Esophagus muscularis mucosa (tissue), 4 donors: ENCODE data around the gene SPOUT1. TPM values are rescaled to one million over a fixed set of nuclear protein-coding genes. Genes with fewer than 3 reads are reported as not detected.

Experiments
- DNase-seq: peaks from one replicate; pipeline ENCODE4 v3.0.0-alpha.2; 2017; ENCODE audit errors: extremely low spot score
- H3K27ac ChIP-seq, 4 donors: fragments of 200-600 bp; sonication (generic); replicated peaks in 1 of 4; 1 replicate in 3 of 4; 2 replicates in 1 of 4; pipeline ENCODE4 v1.5.1; 2016 to 2019; ENCODE audit warnings: mild to moderate bottlenecking in 1 of 4
- H3K27me3 ChIP-seq, 4 donors: fragments of 200-600 bp; sonication (generic); one replicate each; pipeline versions ENCODE4 v1.5.1 to v1.6.0; 2016 to 2019
- H3K36me3 ChIP-seq, 4 donors: fragments of 200-600 bp; sonication (generic); one replicate each; pipeline ENCODE4 v1.5.1; 2016 to 2019
- H3K4me1 ChIP-seq, 4 donors: fragments of 200-600 bp; sonication (generic); one replicate each; pipeline ENCODE4 v1.5.1; 2016 to 2019
- H3K4me3 ChIP-seq, 4 donors: fragments of 200-600 bp; sonication (generic); 1 replicate in 2 of 4; 2 replicates in 2 of 4; pipeline ENCODE4 v1.5.1; 2016 to 2019; ENCODE audit warnings: mild to moderate bottlenecking in 4 of 4, moderate library complexity in 1 of 4
- H3K9me3 ChIP-seq, 4 donors: fragments of 200-600 bp; sonication (generic); 1 replicate in 3 of 4; 2 replicates in 1 of 4; pipeline ENCODE4 v1.5.1; 2016 to 2019
- EP300 ChIP-seq: sonication (generic); formaldehyde crosslinking; IDR thresholded peaks from one replicate; pipeline ENCODE4 v1.6.1; 2017; ENCODE audit warnings: antibody characterized with exemption
- POLR2A ChIP-seq: fragments of 450-650 bp; IDR thresholded peaks from one replicate; pipeline ENCODE4 v1.6.1; 2017; ENCODE audit warnings: antibody characterized with exemption, moderate library complexity, mild to moderate bottlenecking, low read depth
- POLR2AphosphoS5 ChIP-seq, 2 donors: sonication (generic); formaldehyde crosslinking; IDR thresholded peaks; one replicate each; pipeline ENCODE4 v1.6.1; 2017; ENCODE audit warnings: antibody characterized with exemption in 2 of 2
- WGBS: methylation state at CpG from one replicate; pipeline ENCODE4 v1.1.5; 2018; 5-methylcytosine and 5-hydroxymethylcytosine counted together
- intact Hi-C: fragments of 100-400 bp; cut with DNase I; formaldehyde crosslinking; loops from one replicate; pipeline ENCODE4 v1.15.1; 2023
- total RNA-seq, 4 donors: library from RNA; depleted of rRNA; stranded (reverse); fragments of >200 nt; gene quantifications; one replicate each; pipeline versions ENCODE4 v1.1.0 to v1.2.1, GENCODE V29; 2016
- TF ChIP-seq, protein P1 (sequence below), 3 experiments: fragments of 200-600 bp in 2 of 3; fragments of 450-650 bp in 1 of 3; sonication (generic) in 2 of 3; IDR thresholded peaks; one replicate each; pipeline ENCODE4 v1.5.1; 2017 to 2019; ENCODE audit warnings: antibody characterized with exemption in 3 of 3, mild to moderate bottlenecking in 2 of 3, moderate library complexity in 1 of 3

The SPOUT1 gene
- total RNA-seq, 4 donors from 2014 or later = 15.3 to 36.5 (median 19.8) TPM

DNA sequence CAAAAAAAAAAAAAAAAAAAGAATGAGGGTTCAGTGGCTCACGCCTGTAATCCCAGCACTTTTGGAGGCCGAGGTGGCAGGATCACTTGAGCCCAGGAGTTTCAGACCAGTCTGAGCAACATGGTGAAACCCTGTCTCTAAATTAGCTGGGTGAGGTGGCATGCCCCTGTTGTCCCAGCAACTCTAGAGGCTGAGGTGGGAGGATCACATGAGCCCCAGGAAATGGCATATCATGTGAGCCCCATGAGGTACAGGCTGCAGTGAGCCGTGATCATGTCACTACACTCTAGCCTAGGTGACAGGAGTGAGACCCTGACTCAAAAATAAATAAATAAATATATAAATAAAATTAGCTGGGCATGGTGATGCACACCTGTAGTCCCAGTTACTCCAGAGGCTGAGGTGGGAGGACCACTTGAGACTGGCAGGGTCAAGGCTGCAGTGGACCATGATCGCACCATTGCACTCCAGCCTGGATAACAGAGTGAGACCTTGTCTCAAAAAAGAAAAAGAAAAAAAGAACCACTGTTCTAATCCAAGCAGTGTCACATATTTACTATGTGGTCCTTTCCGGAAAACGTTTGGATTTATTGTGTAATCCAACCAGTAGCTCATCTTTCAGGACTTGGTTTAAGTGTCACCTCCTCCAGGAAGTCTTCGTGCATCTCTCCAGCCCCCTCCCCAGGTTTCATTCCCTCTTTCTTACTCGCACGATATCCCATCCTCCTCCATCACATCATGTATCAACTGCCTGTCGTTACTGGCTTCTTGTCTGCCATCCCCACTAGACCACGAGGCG lies 12.3 kb upstream of the SPOUT1 start:
- H3K4me3 ChIP-seq = no peak overlapping the region
- intact Hi-C loops = no loop called here
- 89% methylated on average over 12 of the region's 12 CpGs for WGBS
- no peak for DNase-seq
- peaks cover 0 to 42% (median 20%) of the 10 kb centered on the region in 4 donors for H3K36me3 ChIP-seq
- no peaks in the 10 kb centered on the region for H3K27me3 ChIP-seq
- TF ChIP-seq EP300 = no peak
- no peak for TF ChIP-seq POLR2AphosphoS5 (IDR thresholded peaks at IDR 0.05)
- no peak for TF ChIP-seq POLR2A
- TF ChIP-seq, protein P1, sequence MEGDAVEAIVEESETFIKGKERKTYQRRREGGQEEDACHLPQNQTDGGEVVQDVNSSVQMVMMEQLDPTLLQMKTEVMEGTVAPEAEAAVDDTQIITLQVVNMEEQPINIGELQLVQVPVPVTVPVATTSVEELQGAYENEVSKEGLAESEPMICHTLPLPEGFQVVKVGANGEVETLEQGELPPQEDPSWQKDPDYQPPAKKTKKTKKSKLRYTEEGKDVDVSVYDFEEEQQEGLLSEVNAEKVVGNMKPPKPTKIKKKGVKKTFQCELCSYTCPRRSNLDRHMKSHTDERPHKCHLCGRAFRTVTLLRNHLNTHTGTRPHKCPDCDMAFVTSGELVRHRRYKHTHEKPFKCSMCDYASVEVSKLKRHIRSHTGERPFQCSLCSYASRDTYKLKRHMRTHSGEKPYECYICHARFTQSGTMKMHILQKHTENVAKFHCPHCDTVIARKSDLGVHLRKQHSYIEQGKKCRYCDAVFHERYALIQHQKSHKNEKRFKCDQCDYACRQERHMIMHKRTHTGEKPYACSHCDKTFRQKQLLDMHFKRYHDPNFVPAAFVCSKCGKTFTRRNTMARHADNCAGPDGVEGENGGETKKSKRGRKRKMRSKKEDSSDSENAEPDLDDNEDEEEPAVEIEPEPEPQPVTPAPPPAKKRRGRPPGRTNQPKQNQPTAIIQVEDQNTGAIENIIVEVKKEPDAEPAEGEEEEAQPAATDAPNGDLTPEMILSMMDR (IDR thresholded peaks at IDR 0.05) = no peak
- H3K4me1 ChIP-seq = no peaks in the 10 kb centered on the region
- H3K9me3 ChIP-seq = no peaks in the 10 kb centered on the region
- H3K27ac ChIP-seq = no peak overlapping the region

DNA sequence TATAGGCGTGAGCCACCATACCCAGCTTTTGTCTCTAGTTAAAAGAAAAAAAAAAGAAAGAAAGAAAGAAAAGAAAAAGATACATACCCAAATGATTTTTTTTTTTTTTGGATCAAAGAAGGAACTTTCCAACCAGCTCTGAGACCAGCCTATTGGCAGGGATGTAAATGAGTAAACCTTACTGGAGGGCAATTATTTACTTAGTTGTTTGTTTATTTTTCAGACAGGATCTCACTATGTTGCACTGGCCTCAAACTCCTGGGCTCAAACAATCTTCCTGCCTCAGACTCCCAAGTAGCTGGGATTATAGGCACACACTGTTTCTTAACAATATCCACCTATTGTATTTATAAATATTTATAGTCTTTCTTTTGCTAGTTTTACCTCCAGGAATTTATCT lies 10.9 kb upstream of the SPOUT1 start:
- WGBS = 95% methylated on average over 1 of the region's 1 CpG
- H3K4me3 ChIP-seq = no peak overlapping the region
- H3K27me3 ChIP-seq = no peaks in the 10 kb centered on the region
- peaks cover 0 to 46% (median 23%) of the 10 kb centered on the region in 4 donors for H3K36me3 ChIP-seq
- no peaks in the 10 kb centered on the region for H3K4me1 ChIP-seq
- TF ChIP-seq POLR2AphosphoS5 (IDR thresholded peaks at IDR 0.05) (no peak), EP300 (no peak), POLR2A (no peak)
- TF ChIP-seq, protein P1 (IDR thresholded peaks at IDR 0.05) = no peak
- DNase-seq = no peak
- intact Hi-C loops = no loop called here
- H3K9me3 ChIP-seq = no peaks in the 10 kb centered on the region
- H3K27ac ChIP-seq = no peak overlapping the region

DNA sequence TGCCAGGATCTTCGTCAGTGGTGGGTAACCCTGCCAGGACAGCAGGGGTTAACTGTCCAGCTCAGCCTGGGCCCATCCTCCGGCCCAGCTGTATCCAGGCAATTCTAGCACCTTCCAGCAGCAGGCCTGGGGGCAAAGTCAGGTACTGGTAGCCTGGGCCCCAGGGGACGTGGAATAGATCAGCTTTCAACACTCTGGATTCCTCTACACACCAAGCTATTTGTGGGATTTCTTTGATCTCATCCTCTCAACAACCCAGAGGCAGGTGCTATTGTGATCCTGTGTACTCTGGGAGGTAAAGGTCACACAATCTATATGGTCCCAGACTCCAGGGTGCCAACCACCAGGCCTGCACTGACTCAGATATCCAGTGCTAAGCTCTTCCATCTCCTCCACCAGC lies 8.7 kb upstream of the SPOUT1 start:
- no peak for TF ChIP-seq POLR2AphosphoS5 (IDR thresholded peaks at IDR 0.05)
- TF ChIP-seq, protein P1 (IDR thresholded peaks at IDR 0.05) = no peak
- no peak for TF ChIP-seq EP300
- TF ChIP-seq POLR2A = no peak
- no peaks in the 10 kb centered on the region for H3K9me3 ChIP-seq
- H3K27me3 ChIP-seq = no peaks in the 10 kb centered on the region
- WGBS = 83% methylated on average over 3 of the region's 3 CpGs
- H3K27ac ChIP-seq = no peak overlapping the region
- H3K4me1 ChIP-seq = no peaks in the 10 kb centered on the region
- no peak for DNase-seq
- no peak overlapping the region for H3K4me3 ChIP-seq
- H3K36me3 ChIP-seq = peaks cover 0 to 65% (median 30%) of the 10 kb centered on the region in 4 donors
- intact Hi-C loops = no loop called here

DNA sequence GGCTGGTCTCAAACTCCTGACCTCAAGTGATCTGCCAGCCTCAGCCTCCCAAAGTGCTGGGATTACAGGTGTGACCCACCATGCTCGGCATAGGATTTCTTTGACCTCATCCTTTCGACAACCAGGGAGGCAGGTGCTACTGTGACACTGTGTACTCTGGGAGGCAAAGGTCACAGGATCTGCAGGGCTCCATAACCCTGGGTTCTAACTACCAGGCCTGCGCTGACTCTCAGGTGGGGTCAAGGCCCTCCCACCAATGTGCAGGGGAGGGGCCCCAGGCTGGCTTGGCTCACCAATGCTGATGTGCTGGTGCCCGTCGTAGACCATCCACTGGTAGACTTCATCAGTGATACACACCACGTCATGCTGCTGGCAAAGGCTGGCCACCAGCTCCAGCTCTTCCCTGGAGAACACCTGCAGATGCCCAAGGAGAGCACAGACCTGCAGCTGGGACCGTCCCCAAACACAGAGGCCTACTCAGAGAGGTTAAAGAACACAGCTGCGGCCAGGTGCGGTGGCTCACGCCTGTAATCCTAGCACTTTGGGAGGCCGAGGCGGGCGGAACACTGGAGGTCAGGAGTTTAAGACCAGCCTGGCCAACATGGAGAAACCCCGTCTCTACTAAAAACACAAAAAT lies 7.0 kb upstream of the SPOUT1 start:
- DNase-seq = no peak
- TF ChIP-seq POLR2A (no peak), EP300 (no peak), POLR2AphosphoS5 (IDR thresholded peaks at IDR 0.05) (no peak)
- TF ChIP-seq, protein P1 (IDR thresholded peaks at IDR 0.05) = no peak
- H3K27me3 ChIP-seq = no peaks in the 10 kb centered on the region

More for the DNA sequence above, 7.0 kb upstream of the SPOUT1 start:
- intact Hi-C loops = no loop called here
- no peak overlapping the region for H3K4me3 ChIP-seq
- no peaks in the 10 kb centered on the region for H3K9me3 ChIP-seq
- H3K27ac ChIP-seq = no peak overlapping the region
- H3K36me3 ChIP-seq = peaks cover 0 to 58% (median 18%) of the 10 kb centered on the region in 4 donors
- 98% methylated on average over 8 of the region's 14 CpGs for WGBS
- no peaks in the 10 kb centered on the region for H3K4me1 ChIP-seq
